Measurements from ENCODE around the gene TBC1D10A.
A peak's percentile ranks its signal among the peaks of the same experiment; 100 is the strongest.

Gene TBC1D10A, protein sequence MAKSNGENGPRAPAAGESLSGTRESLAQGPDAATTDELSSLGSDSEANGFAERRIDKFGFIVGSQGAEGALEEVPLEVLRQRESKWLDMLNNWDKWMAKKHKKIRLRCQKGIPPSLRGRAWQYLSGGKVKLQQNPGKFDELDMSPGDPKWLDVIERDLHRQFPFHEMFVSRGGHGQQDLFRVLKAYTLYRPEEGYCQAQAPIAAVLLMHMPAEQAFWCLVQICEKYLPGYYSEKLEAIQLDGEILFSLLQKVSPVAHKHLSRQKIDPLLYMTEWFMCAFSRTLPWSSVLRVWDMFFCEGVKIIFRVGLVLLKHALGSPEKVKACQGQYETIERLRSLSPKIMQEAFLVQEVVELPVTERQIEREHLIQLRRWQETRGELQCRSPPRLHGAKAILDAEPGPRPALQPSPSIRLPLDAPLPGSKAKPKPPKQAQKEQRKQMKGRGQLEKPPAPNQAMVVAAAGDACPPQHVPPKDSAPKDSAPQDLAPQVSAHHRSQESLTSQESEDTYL

DNA sequence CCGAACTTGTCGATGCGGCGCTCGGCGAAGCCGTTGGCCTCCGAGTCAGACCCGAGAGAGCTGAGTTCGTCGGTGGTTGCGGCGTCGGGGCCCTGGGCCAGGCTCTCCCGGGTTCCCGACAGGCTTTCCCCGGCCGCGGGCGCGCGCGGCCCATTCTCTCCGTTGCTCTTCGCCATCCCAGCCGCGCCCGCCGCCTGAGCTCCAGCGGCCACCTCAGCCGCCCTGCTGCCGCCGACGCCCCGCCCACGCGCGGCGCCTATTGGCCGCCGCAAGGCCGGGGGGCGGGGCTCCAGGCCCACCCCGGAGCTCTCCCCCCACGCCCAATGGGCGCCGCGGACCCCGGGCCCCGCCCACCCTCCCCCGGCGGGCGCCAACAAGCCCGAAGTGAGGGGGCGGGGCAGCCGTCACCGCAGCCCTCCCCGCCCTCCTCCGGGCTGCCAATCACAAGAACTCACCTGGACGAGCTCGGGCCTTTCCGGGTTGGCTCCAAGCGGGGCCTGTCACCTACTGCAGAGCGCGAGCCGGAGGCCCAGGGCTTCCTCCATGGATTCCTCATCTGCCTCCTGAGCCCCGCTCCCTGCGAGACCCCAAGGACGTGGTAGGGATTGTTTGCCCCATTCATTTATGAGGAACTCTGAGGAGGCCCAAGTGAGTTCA lies at the start of gene TBC1D10A:
TSS of gene TBC1D10A (minus strand) at position 236 of the 657 bp plus-strand sequence. CDS start at position 176, 60 bp downstream.
- TF ChIP-seq, protein P1, sequence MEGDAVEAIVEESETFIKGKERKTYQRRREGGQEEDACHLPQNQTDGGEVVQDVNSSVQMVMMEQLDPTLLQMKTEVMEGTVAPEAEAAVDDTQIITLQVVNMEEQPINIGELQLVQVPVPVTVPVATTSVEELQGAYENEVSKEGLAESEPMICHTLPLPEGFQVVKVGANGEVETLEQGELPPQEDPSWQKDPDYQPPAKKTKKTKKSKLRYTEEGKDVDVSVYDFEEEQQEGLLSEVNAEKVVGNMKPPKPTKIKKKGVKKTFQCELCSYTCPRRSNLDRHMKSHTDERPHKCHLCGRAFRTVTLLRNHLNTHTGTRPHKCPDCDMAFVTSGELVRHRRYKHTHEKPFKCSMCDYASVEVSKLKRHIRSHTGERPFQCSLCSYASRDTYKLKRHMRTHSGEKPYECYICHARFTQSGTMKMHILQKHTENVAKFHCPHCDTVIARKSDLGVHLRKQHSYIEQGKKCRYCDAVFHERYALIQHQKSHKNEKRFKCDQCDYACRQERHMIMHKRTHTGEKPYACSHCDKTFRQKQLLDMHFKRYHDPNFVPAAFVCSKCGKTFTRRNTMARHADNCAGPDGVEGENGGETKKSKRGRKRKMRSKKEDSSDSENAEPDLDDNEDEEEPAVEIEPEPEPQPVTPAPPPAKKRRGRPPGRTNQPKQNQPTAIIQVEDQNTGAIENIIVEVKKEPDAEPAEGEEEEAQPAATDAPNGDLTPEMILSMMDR (IDR thresholded peaks at IDR 0.05): no peak
- no peak for TF ChIP-seq ZFX (IDR thresholded peaks at IDR 0.05; ENCODE audit: borderline replicate concordance)
- peak within 1 kb of the TSS; percentile 81 for H3K27ac ChIP-seq

DNA sequence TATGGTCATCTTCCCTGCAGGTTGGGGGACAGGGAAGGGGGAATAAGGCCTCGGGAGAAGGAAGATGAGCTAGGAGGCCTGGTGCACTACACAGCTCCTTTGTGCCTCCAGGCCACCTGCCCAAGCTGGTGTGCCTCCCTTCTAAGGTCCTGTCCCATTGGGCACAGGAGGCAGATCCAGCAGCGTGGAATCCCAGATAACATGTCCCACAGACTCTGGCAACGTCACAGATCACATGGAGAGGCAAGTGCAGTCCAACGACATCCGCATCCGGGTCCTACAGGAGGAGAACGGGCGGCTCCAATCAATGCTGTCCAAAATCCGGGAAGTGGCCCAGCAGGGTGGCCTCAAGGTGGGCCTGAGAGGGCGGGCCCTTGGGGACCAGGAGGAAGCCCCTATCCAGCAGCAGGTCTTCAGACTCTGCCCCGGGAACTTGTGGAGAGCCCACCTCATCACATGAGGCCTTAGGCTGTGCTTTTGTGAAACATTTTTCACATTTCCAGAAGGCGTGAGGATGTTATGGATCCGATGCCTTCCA lies 48.6 kb upstream of the TBC1D10A start:
- H3K27ac ChIP-seq: no peak overlapping the region
- TF ChIP-seq ZFX (IDR thresholded peaks at IDR 0.05; ENCODE audit: borderline replicate concordance): no peak
- TF ChIP-seq, protein P1 (IDR thresholded peaks at IDR 0.05): no peak

DNA sequence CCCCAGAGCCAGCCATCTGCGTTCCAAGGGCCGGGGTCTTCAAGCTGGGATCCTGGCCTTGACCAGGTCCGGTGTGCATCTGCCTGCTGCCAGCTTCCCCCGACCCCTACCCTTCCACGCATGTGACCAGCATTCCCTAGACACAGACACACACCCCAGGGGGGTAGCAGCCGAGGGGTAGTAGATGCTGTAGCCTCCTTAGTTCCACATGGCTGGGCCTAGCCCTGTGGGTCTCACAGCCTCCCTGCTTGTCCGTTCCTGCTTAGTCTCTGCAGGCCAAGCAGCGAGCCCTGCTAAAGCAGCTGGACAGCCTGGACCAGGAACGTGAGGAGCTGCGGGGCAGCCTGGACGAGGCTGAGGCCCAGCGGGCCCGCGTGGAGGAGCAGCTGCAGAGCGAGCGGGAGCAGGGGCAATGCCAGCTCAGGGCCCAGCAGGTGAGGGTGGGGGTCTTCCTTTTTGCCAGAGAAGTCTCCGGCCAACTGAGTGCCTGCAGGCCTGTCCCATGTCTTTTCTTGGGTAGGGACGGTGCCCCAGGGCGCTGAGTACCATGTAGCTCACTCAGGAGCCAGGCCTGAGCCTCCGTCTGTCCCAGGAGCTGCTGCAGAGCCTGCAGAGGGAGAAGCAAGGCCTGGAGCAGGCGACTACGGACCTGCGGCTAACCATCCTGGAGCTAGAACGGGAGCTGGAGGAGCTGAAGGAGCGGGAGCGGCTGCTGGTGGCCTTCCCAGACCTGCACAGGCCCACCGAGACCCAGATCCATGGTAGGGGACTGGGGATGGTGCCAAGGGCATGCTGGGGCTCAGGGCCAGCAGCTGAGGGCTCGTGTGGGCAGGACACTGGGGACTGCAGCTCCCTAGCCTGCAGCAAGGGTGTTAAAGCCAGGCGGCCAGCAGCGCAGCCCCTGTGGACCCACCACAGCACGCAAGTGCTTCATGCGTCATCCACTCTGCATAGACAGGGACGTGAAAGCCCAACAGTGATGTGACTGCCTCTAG lies 46.9 kb upstream of the TBC1D10A start:
- H3K27ac ChIP-seq: no peak overlapping the region
- TF ChIP-seq, protein P1 (IDR thresholded peaks at IDR 0.05): no peak
- no peak for TF ChIP-seq ZFX (IDR thresholded peaks at IDR 0.05; ENCODE audit: borderline replicate concordance)

DNA sequence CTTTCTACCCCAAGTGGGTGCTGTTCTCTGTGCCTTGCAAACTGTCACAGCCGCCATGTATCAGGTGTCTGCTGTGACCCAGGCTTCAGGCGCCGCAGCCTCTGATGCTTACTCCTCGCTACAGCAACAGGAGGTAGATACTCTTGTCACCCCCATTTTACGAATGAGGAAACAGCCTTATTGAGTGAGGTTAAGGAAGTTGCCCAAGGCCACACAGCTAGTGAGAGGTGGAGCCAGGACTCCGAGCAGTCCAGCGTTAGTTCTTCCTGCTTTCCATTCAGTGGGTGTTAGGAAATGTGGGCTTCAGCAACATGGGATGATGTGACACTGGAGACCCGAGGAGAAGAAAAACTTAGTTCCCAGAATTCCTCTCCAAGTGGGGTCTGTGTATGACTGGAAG lies 46.2 kb upstream of the TBC1D10A start:
- no peak overlapping the region for H3K27ac ChIP-seq
- no peak for TF ChIP-seq ZFX (IDR thresholded peaks at IDR 0.05; ENCODE audit: borderline replicate concordance)
- TF ChIP-seq, protein P1 (IDR thresholded peaks at IDR 0.05): no peak

DNA sequence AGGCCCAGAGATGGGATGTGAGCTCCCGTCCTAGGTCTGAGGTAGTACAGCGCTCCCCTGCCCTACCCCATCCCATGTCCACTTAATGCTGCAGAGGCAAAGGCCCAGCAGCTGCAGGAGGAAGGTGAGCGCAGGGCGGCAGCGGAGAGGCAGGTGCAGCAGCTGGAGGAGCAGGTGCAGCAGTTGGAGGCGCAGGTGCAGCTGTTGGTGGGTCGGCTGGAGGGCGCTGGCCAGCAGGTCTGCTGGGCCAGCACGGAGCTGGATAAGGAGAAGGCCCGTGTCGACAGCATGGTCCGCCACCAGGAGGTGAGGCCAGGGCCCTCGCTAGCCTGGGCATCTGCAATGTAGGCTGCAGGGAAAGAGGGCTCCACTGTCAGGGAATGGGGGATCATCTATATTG lies 45.2 kb upstream of the TBC1D10A start:
- H3K27ac ChIP-seq: no peak overlapping the region
- no peak for TF ChIP-seq ZFX (IDR thresholded peaks at IDR 0.05; ENCODE audit: borderline replicate concordance)
- TF ChIP-seq, protein P1 (IDR thresholded peaks at IDR 0.05): no peak

DNA sequence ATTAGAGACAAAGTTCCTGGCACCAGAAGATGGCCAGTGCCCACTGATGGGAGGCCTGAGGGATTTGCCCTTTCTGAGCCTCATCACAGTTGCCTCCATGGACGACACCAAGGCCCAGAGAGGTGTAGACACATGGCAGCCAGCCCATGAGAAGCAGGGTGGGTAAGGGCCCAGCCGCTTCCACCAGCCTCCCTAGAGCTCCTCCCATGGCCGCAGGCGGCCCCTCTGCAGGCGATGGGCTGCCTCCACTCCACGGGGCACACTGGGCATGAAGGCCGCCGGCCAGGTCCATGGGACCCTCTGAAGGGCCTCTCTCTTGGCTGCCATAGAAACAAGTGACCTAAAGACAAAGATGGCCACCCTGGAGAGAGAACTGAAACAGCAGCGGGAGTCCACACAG lies 44.6 kb upstream of the TBC1D10A start:
- no peak overlapping the region for H3K27ac ChIP-seq
- TF ChIP-seq, protein P1 (IDR thresholded peaks at IDR 0.05): no peak
- TF ChIP-seq ZFX (IDR thresholded peaks at IDR 0.05; ENCODE audit: borderline replicate concordance): no peak

Measured in 22Rv1 (cell line).